Measurements from ENCODE around the gene MT1E. TPM values are rescaled to one million over a fixed set of nuclear protein-coding genes. Genes with fewer than 3 reads are reported as not detected.
"Not testable (repeated sequence)": the region's sequence is repeated elsewhere in the genome, so short reads cannot be mapped to it uniquely, and the experiment has no call there.

MT1E gene
- total and polyA plus RNA-seq, 2 donors from 2014 or later, result 191 to 258 TPM

- peaks cover 0 to 13% (median 0%) of the 10 kb centered on the region in 3 donors for H3K4me1 ChIP-seq (ENCODE audit: control insufficient read depth in 2 of 3, insufficient read depth in 2 of 3, low read depth in 1 of 3, low read length in 3 of 3)
- no peak overlapping the region for H3K27ac ChIP-seq (ENCODE audit: low read depth in 2 of 2, low read length in 2 of 2)
- H3K9ac ChIP-seq (ENCODE audit: low read length in 3 of 3), result no peak overlapping the region
- no peaks in the 10 kb centered on the region for H3K36me3 ChIP-seq (ENCODE audit: control insufficient read depth in 2 of 3, insufficient read depth in 3 of 3, low read length in 3 of 3)
- H3K27me3 ChIP-seq (ENCODE audit: control insufficient read depth, insufficient read depth, low read length), result peaks cover 9% of the 10 kb centered on the region
- H3K4me3 ChIP-seq (ENCODE audit: low read length in 3 of 3), result no peak overlapping the region
- FAIRE-seq (no peak), DNase-seq (no peak)
- TF ChIP-seq, protein P1, sequence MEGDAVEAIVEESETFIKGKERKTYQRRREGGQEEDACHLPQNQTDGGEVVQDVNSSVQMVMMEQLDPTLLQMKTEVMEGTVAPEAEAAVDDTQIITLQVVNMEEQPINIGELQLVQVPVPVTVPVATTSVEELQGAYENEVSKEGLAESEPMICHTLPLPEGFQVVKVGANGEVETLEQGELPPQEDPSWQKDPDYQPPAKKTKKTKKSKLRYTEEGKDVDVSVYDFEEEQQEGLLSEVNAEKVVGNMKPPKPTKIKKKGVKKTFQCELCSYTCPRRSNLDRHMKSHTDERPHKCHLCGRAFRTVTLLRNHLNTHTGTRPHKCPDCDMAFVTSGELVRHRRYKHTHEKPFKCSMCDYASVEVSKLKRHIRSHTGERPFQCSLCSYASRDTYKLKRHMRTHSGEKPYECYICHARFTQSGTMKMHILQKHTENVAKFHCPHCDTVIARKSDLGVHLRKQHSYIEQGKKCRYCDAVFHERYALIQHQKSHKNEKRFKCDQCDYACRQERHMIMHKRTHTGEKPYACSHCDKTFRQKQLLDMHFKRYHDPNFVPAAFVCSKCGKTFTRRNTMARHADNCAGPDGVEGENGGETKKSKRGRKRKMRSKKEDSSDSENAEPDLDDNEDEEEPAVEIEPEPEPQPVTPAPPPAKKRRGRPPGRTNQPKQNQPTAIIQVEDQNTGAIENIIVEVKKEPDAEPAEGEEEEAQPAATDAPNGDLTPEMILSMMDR (IDR thresholded peaks at IDR 0.05; ENCODE audit: borderline replicate concordance, extremely low read depth, insufficient read depth), result no peak
- no peaks in the 10 kb centered on the region for H3K9me3 ChIP-seq (ENCODE audit: control insufficient read depth in 2 of 3, insufficient read depth in 1 of 3, low read length in 3 of 3)
- intact Hi-C loops (cut with DNase I), result no loop called here
Observed at GRCh38 chr16:56620339-56620897, 5.2 kb upstream of the MT1E start.

GRCh38 chr16:56621665-56622445, 3.7 kb upstream of the MT1E start:
- FAIRE-seq; H3K9me3 ChIP-seq (ENCODE audit: control insufficient read depth in 2 of 3, insufficient read depth in 1 of 3, low read length in 3 of 3); H3K27ac ChIP-seq (ENCODE audit: low read depth in 2 of 2, low read length in 2 of 2); H3K27me3 ChIP-seq (ENCODE audit: control insufficient read depth, insufficient read depth, low read length); DNase-seq; H3K4me3 ChIP-seq (ENCODE audit: low read length in 3 of 3); H3K36me3 ChIP-seq (ENCODE audit: control insufficient read depth in 2 of 3, insufficient read depth in 3 of 3, low read length in 3 of 3); H3K9ac ChIP-seq (ENCODE audit: low read length in 3 of 3); intact Hi-C loops (cut with DNase I): not testable (repeated sequence)
- H3K4me1 ChIP-seq (ENCODE audit: control insufficient read depth in 2 of 3, insufficient read depth in 2 of 3, low read depth in 1 of 3, low read length in 3 of 3), result peaks cover 0 to 14% (median 0%) of the 10 kb centered on the region in 3 donors

- H3K36me3 ChIP-seq (ENCODE audit: control insufficient read depth in 2 of 3, insufficient read depth in 3 of 3, low read length in 3 of 3); DNase-seq; H3K9me3 ChIP-seq (ENCODE audit: control insufficient read depth in 2 of 3, insufficient read depth in 1 of 3, low read length in 3 of 3); intact Hi-C loops (cut with DNase I); FAIRE-seq; H3K4me1 ChIP-seq (ENCODE audit: control insufficient read depth in 2 of 3, insufficient read depth in 2 of 3, low read depth in 1 of 3, low read length in 3 of 3); H3K27me3 ChIP-seq (ENCODE audit: control insufficient read depth, insufficient read depth, low read length); H3K4me3 ChIP-seq (ENCODE audit: low read length in 3 of 3); H3K27ac ChIP-seq (ENCODE audit: low read depth in 2 of 2, low read length in 2 of 2); H3K9ac ChIP-seq (ENCODE audit: low read length in 3 of 3): not testable (repeated sequence)
Observed at GRCh38 chr16:56623184-56623583, 2.4 kb upstream of the MT1E start.

- no peaks in the 10 kb centered on the region for H3K9me3 ChIP-seq (ENCODE audit: control insufficient read depth in 2 of 3, insufficient read depth in 1 of 3, low read length in 3 of 3)
- H3K4me3 ChIP-seq (ENCODE audit: low read length in 3 of 3), result no peak overlapping the region
- H3K27me3 ChIP-seq (ENCODE audit: control insufficient read depth, insufficient read depth, low read length), result peaks cover 3% of the 10 kb centered on the region
- TF ChIP-seq, protein P1 (IDR thresholded peaks at IDR 0.05; ENCODE audit: borderline replicate concordance, extremely low read depth, insufficient read depth), result no peak
- DNase-seq (no peak), FAIRE-seq (no peak)
- no peak overlapping the region for H3K27ac ChIP-seq (ENCODE audit: low read depth in 2 of 2, low read length in 2 of 2)
- H3K9ac ChIP-seq (ENCODE audit: low read length in 3 of 3), result no peak overlapping the region
- H3K36me3 ChIP-seq (ENCODE audit: control insufficient read depth in 2 of 3, insufficient read depth in 3 of 3, low read length in 3 of 3), result no peaks in the 10 kb centered on the region
- intact Hi-C loops (cut with DNase I), result no loop called here
- H3K4me1 ChIP-seq (ENCODE audit: control insufficient read depth in 2 of 3, insufficient read depth in 2 of 3, low read depth in 1 of 3, low read length in 3 of 3), result peaks cover 0 to 3% (median 0%) of the 10 kb centered on the region in 3 donors
Observed at GRCh38 chr16:56623637-56624036, 1.9 kb upstream of the MT1E start.

Data from kidney (tissue), 14 donors.